Sigmoid colon (tissue), 7 donors: Measurements from ENCODE around the gene PRDM16. TPM values are rescaled to one million over a fixed set of nuclear protein-coding genes. Genes with fewer than 3 reads are reported as not detected.
A peak's percentile ranks its signal among the peaks of the same experiment; 100 is the strongest.

Source experiments
- DNase-seq: peaks from one replicate; pipeline ENCODE4 v3.0.0-alpha.2; 2019
- H3K27ac ChIP-seq, 4 donors: fragments of 200-600 bp; sonication (generic); one replicate each; pipeline ENCODE4 v1.5.1; 2016 to 2019; ENCODE audit warnings: mild to moderate bottlenecking in 1 of 4
- H3K27me3 ChIP-seq, 3 donors: fragments of 200-600 bp; sonication (generic); one replicate each; pipeline ENCODE4 v1.5.1; 2019; ENCODE audit warnings: mild to moderate bottlenecking in 1 of 3
- H3K36me3 ChIP-seq, 4 donors: fragments of 200-600 bp; sonication (generic); one replicate each; pipeline ENCODE4 v1.5.1; 2016 to 2019
- H3K4me1 ChIP-seq, 4 donors: fragments of 200-600 bp; sonication (generic); one replicate each; pipeline ENCODE4 v1.5.1; 2017 to 2019
- H3K4me3 ChIP-seq, 4 donors: fragments of 200-600 bp; sonication (generic); one replicate each; pipeline ENCODE4 v1.5.1; 2017 to 2019; ENCODE audit warnings: mild to moderate bottlenecking in 2 of 4, moderate library complexity in 1 of 4
- H3K9me3 ChIP-seq, 4 donors: fragments of 200-600 bp in 3 of 4; sonication (generic) in 3 of 4; one replicate each; pipeline versions ENCODE4 v1.5.1 to v1.6.1; 2013 to 2019
- EP300 ChIP-seq, 4 donors: sonication (generic); formaldehyde crosslinking; IDR thresholded peaks; one replicate each; pipeline ENCODE4 v1.6.1; 2017; ENCODE audit warnings: antibody characterized with exemption in 4 of 4
- POLR2A ChIP-seq, 2 donors: fragments of 450-650 bp; IDR thresholded peaks; one replicate each; pipeline ENCODE4 v1.6.1; 2016; ENCODE audit warnings: antibody characterized with exemption in 2 of 2, mild to moderate bottlenecking in 2 of 2, moderate library complexity in 2 of 2
- POLR2AphosphoS5 ChIP-seq, 4 donors: sonication (generic); formaldehyde crosslinking; IDR thresholded peaks; one replicate each; pipeline ENCODE4 v1.6.1; 2017; ENCODE audit warnings: antibody characterized with exemption in 4 of 4
- WGBS, 2 donors: extraction: QIAGEN DNeasy Blood & Tissue Kit; methylation state at CpG; one replicate each; pipeline ENCODE4 v1.1.7; 2013; 5-methylcytosine and 5-hydroxymethylcytosine counted together
- intact Hi-C: fragments of 100-400 bp; cut with DNase I; formaldehyde crosslinking; loops from one replicate; pipeline ENCODE4 v1.15.1; 2023
- polyA plus RNA-seq, 3 donors: library from polyadenylated mRNA; stranded (reverse); fragments of 200-250 nt; gene quantifications; one replicate each; pipeline ENCODE4 v1.2.3, GENCODE V29; 2013
- total RNA-seq, 4 donors: library from RNA; depleted of rRNA; stranded (reverse); fragments of >200 nt; gene quantifications; one replicate each; pipeline ENCODE4 v1.1.0, GENCODE V29; 2016
- TF ChIP-seq, protein P1 (sequence below), 4 experiments: fragments of 450-650 bp in 3 of 4; fragments of 200-600 bp in 1 of 4; IDR thresholded peaks; one replicate each; pipeline ENCODE4 v1.5.1; 2016 to 2019; ENCODE audit warnings: antibody characterized with exemption in 4 of 4, mild to moderate bottlenecking in 3 of 4, moderate library complexity in 2 of 4
- donor health status: healthy with polysubstance abuse.
- donor health status: Bipolar disorder and iron deficiency.
- donor health status: healthy.

PRDM16 gene
- total and polyA plus RNA-seq, 7 donors = under 0.01 to 1.7 (median 0.49) TPM

DNA sequence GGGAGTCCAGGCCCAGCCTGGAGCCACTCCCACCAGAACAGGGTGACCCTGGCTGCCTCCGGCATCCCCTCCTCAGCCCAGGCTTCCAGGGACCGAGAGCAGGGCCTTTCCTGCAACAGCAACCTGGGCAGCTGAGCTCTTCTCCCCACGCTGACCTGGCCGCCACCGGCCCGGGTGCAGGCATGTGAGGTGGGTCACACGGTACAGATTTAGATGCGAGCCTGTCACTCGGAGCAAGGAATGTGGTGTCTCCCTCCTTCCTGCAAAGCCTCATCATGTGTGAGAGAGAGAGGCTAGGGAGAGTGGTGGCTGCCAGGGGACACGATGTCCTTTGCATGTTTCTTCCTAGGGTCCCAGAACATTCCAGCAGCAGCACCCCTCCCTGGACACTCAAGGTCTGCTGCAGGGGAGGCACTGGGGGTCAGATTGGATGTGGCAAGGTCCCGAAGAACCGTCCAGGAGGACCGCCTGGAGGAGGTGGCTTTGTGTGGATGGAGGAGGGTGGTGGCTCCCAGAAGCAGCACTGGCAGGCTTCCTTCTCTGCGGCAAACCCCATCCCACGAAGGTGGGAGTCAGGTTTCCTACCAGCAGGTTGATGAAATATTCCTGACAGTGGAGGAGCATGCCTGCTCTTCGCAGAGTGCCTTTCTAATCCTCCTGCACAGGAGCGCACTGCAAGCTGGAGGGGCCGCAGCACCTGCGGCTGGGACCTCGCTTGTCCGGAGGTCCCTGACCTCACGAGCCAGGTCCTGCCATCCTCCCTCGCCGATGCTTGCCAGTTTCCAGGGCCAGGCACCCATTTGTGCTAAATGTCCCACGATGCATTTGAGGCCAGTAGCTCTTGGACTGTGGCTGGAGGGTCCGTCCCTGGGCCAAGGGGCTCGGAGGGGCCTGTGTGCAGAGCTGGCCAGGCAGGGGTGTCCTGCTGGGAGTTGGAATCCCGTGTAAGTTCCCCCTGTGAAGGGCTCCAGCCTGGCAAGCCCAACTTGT, 68.4 kb downstream of the PRDM16 start:
- no peak for DNase-seq
- no peaks in the 10 kb centered on the region for H3K36me3 ChIP-seq
- peaks cover 33 to 79% (median 61%) of the 10 kb centered on the region in 3 donors for H3K27me3 ChIP-seq
- intact Hi-C loops = no loop called here
- 88 to 90% methylated on average over 28 of the region's 28 CpGs for WGBS, 2 donors
- no peaks in the 10 kb centered on the region for H3K9me3 ChIP-seq
- H3K4me3 ChIP-seq = no peak overlapping the region
- TF ChIP-seq EP300 (IDR thresholded peaks at IDR 0.05) (no peak), POLR2AphosphoS5 (IDR thresholded peaks at IDR 0.05) (no peak)
- TF ChIP-seq, protein P1, sequence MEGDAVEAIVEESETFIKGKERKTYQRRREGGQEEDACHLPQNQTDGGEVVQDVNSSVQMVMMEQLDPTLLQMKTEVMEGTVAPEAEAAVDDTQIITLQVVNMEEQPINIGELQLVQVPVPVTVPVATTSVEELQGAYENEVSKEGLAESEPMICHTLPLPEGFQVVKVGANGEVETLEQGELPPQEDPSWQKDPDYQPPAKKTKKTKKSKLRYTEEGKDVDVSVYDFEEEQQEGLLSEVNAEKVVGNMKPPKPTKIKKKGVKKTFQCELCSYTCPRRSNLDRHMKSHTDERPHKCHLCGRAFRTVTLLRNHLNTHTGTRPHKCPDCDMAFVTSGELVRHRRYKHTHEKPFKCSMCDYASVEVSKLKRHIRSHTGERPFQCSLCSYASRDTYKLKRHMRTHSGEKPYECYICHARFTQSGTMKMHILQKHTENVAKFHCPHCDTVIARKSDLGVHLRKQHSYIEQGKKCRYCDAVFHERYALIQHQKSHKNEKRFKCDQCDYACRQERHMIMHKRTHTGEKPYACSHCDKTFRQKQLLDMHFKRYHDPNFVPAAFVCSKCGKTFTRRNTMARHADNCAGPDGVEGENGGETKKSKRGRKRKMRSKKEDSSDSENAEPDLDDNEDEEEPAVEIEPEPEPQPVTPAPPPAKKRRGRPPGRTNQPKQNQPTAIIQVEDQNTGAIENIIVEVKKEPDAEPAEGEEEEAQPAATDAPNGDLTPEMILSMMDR (IDR thresholded peaks at IDR 0.05) = no peak
- H3K27ac ChIP-seq = no peak overlapping the region
- peaks cover 0 to 16% (median 15%) of the 10 kb centered on the region in 4 donors for H3K4me1 ChIP-seq

DNA sequence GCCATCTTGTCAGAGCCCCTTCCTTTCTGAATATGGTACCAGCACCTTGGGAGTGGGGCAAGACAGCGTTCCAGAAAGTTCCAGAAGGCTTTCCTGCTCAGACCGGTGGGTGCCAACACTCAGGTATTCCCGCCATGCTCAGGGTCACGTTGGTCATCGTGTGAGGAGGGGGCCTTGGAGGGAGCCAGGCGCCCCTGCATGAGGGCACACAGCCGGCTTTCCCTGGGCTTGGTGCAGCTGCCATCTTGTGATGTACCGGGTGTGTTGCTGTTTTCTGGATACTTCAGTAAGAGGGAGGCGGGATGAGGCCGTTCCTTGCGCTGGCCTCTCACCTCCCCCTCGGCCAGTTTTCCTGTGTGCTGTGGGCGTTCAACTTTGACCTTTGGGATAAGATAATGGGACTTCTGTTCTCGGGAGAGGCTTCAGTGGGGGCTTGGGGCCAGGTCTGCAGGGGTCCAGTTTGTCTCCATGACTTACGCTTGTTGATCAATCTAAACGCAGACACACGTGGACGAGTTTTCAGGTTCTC, 69.7 kb downstream of the PRDM16 start:
- H3K4me3 ChIP-seq = no peak overlapping the region
- TF ChIP-seq, protein P1 (IDR thresholded peaks at IDR 0.05) = no peak
- TF ChIP-seq POLR2AphosphoS5 (IDR thresholded peaks at IDR 0.05) (no peak), EP300 (IDR thresholded peaks at IDR 0.05) (no peak), POLR2A (IDR thresholded peaks at IDR 0.05) (no peak)
- H3K9me3 ChIP-seq = no peaks in the 10 kb centered on the region
- H3K36me3 ChIP-seq = no peaks in the 10 kb centered on the region
- peaks cover 0 to 16% (median 15%) of the 10 kb centered on the region in 4 donors for H3K4me1 ChIP-seq
- intact Hi-C loops = no loop called here
- peaks cover 37 to 92% (median 74%) of the 10 kb centered on the region in 3 donors for H3K27me3 ChIP-seq
- DNase-seq = no peak
- 82 to 88% methylated on average over 18 of the region's 18 CpGs for WGBS, 2 donors
- H3K27ac ChIP-seq = no peak overlapping the region

DNA sequence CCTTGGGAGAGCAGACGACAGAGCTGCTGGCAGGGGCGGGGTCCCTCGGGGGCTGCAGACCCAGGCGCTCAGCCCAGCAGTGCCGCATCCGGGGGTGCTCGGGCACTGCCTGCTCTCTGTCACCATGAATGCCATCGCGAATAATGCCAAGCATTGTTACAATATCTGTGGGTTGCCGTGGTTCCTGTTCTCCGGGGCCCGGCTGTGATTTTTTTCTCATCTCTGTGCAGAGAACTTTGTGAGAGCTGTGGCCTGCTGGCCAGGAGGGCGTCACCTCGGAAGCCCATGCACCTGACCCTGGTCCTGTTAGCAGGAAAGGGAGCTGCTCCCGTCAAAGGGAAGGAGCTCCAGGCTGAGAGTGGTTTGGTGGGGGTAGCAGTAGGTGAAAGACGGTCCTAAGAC, 70.4 kb downstream of the PRDM16 start:
- Histone ChIP-seq H3K4me3 (peak overlapping the region in 3 of 4 donors; percentile 11 to 26 (median 14)), H3K27me3 (peaks cover 37 to 99% (median 81%) of the 10 kb centered on the region in 3 donors), H3K4me1 (peaks cover 0 to 16% (median 15%) of the 10 kb centered on the region in 4 donors), H3K36me3 (no peaks in the 10 kb centered on the region), H3K9me3 (no peaks in the 10 kb centered on the region), H3K27ac (no peak overlapping the region)
- intact Hi-C loops = no loop called here
- TF ChIP-seq POLR2A (IDR thresholded peaks at IDR 0.05) (no peak), POLR2AphosphoS5 (IDR thresholded peaks at IDR 0.05) (no peak), EP300 (IDR thresholded peaks at IDR 0.05) (no peak)
- TF ChIP-seq, protein P1 (IDR thresholded peaks at IDR 0.05) = no peak
- 82% methylated on average over 16 of the region's 16 CpGs for whole genome bisulfite sequencing, 2 donors
- DNase-seq = no peak

DNA sequence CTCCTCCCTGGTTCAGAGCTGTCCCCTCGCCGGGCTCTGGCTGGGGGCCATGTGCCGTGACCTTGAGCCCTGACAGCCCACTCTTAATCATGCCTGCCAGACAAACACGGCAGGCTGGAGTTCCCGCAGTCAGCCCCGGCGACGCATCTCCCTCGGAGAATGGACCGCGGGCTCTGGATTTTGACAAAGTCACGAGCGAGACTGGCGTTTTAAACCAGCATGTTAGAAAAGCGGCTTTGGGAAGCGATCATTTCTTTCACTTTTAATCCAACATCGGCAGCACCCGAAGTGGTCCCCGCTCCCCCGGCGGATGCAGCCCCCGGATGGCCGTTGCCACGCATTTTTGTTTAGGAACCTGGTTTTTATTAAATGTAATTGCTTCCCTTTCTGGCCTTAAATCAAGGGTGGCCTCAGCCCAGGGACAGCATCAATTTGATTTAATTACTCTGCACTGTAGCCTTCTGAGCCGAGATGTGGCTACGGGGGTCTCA, 70.9 kb downstream of the PRDM16 start:
- WGBS, 2 donors = 67 to 68% methylated on average over 26 of the region's 26 CpGs
- Histone ChIP-seq H3K4me1 (peaks cover 0 to 16% (median 15%) of the 10 kb centered on the region in 4 donors), H3K4me3 (peak overlapping the region in 3 of 4 donors; percentile 11 to 26 (median 14)), H3K27ac (no peak overlapping the region), H3K36me3 (no peaks in the 10 kb centered on the region), H3K9me3 (no peaks in the 10 kb centered on the region), H3K27me3 (peaks cover 37 to 100% (median 85%) of the 10 kb centered on the region in 3 donors)
- intact Hi-C loops = no loop called here
- TF ChIP-seq EP300 (IDR thresholded peaks at IDR 0.05) = no peak
- no peak for TF ChIP-seq POLR2AphosphoS5 (IDR thresholded peaks at IDR 0.05)
- TF ChIP-seq POLR2A (IDR thresholded peaks at IDR 0.05) = no peak
- TF ChIP-seq, protein P1 (IDR thresholded peaks at IDR 0.05) = no peak
- DNase-seq = no peak
